Naive thymus-derived CD4-positive, alpha-beta T cell (primary cell): ENCODE data around the gene CDH4. TPM values are rescaled to one million over a fixed set of nuclear protein-coding genes. Genes with fewer than 3 reads are reported as not detected.

ENCODE experiments used
- ATAC-seq: fragments of 150-1000 bp; cut with Tn5 transposase; 2 replicates; pipeline ENCODE4 v1.10.0; 2021; ENCODE audit warnings: mild to moderate bottlenecking, moderate library complexity
- CTCF ChIA-PET: fragments of 350-600 bp; sonication (Branson Sonifier 250); formaldehyde crosslinking; loops from one replicate; lab custom pipeline; 2021; ENCODE audit warnings: antibody characterized with exemption; lab: Charles Lee
- POLR2A ChIA-PET: fragments of 350-600 bp; sonication (Branson Sonifier 250); formaldehyde crosslinking; loops from one replicate; lab custom pipeline; 2021; ENCODE audit warnings: antibody characterized with exemption, inconsistent platforms; lab: Charles Lee
- DNase-seq, 9 donors: peaks; one replicate each; pipeline versions ENCODE4 v3.0.0 to v3.0.0-alpha.2; 2020 to 2022; ENCODE audit warnings: mixed read lengths in 1 of 9
- H3K27ac ChIP-seq: one replicate; pipeline ENCODE4 v1.7.0; 2013; ENCODE audit warnings: mild to moderate bottlenecking, low read depth, low read length, moderate library complexity
- H3K27me3 ChIP-seq, 2 donors: one replicate each; pipeline ENCODE4 v1.7.0; 2013; ENCODE audit warnings: low read length in 2 of 2, mild to moderate bottlenecking in 2 of 2, moderate library complexity in 2 of 2; ENCODE audit not compliant: control insufficient read depth in 2 of 2, insufficient read depth in 2 of 2
- H3K36me3 ChIP-seq, 3 experiments: 1 replicate in 2 of 3; 2 replicates in 1 of 3; pipeline ENCODE4 v1.7.0; 2013; ENCODE audit warnings: low read length in 3 of 3, mild to moderate bottlenecking in 3 of 3, moderate library complexity in 1 of 3; ENCODE audit not compliant: insufficient read depth in 3 of 3, control insufficient read depth in 2 of 3
- H3K4me1 ChIP-seq, 2 donors: one replicate each; pipeline ENCODE4 v1.7.0; 2013; ENCODE audit warnings: low read length in 2 of 2, mild to moderate bottlenecking in 2 of 2, moderate library complexity in 1 of 2; ENCODE audit not compliant: control insufficient read depth in 2 of 2, insufficient read depth in 2 of 2
- H3K4me3 ChIP-seq: 2 replicates; pipeline ENCODE4 v1.7.0; 2013; ENCODE audit warnings: mild to moderate bottlenecking, low read length
- H3K9me3 ChIP-seq, 3 experiments: 1 replicate in 2 of 3; 2 replicates in 1 of 3; pipeline ENCODE4 v1.7.0; 2013; ENCODE audit warnings: low read length in 3 of 3; ENCODE audit not compliant: control insufficient read depth in 2 of 3
- H3K27ac Mint-ChIP-seq, 9 donors: one replicate each; pipeline ENCODE4 v1.8.0; 2020 to 2022; ENCODE audit warnings: mixed read lengths in 9 of 9, mild to moderate bottlenecking in 8 of 9, moderate library complexity in 5 of 9, inconsistent platforms in 2 of 9
- H3K27me3 Mint-ChIP-seq, 5 donors: one replicate each; pipeline ENCODE4 v1.8.0; 2021 to 2022; ENCODE audit warnings: mixed read lengths in 5 of 5, mild to moderate bottlenecking in 1 of 5
- H3K36me3 Mint-ChIP-seq, 5 donors: one replicate each; pipeline ENCODE4 v1.8.0; 2020 to 2022; ENCODE audit warnings: mixed read lengths in 5 of 5, mild to moderate bottlenecking in 3 of 5, inconsistent platforms in 1 of 5
- H3K4me1 Mint-ChIP-seq, 7 donors: one replicate each; pipeline ENCODE4 v1.8.0; 2020 to 2022; ENCODE audit warnings: mixed read lengths in 7 of 7, mild to moderate bottlenecking in 3 of 7, inconsistent platforms in 1 of 7
- H3K4me3 Mint-ChIP-seq, 10 donors: one replicate each; pipeline ENCODE4 v1.8.0; 2020 to 2022; ENCODE audit warnings: mild to moderate bottlenecking in 10 of 10, mixed read lengths in 10 of 10, moderate library complexity in 6 of 10, inconsistent platforms in 2 of 10
- H3K9me3 Mint-ChIP-seq, 11 donors: one replicate each; pipeline ENCODE4 v1.8.0; 2020 to 2022; ENCODE audit warnings: mixed read lengths in 11 of 11, mild to moderate bottlenecking in 4 of 11, inconsistent platforms in 1 of 11, moderate library complexity in 1 of 11
- intact Hi-C, 2 donors: fragments of 100-400 bp; cut with micrococcal nuclease; formaldehyde crosslinking; loops; one replicate each; pipeline ENCODE4 v1.15.1; 2023
- polyA plus RNA-seq, 2 donors: library from polyadenylated mRNA; unstranded; fragments of 300-500 nt; fragmentation: Illumina TruSeq; gene quantifications; one replicate each; pipeline ENCODE4 v1.2.3, GENCODE V29; 2021
- total RNA-seq, 6 experiments: library from RNA in 5 of 6; stranded (reverse) in 5 of 6; gene quantifications; 1 replicate in 5 of 6; 2 replicates in 1 of 6; pipeline ENCODE4 v1.2.3 and lab custom pipeline; 2021 to 2026

Gene CDH4
- total and polyA plus RNA-seq, 7 experiments from 2014 or later, result 0.05 to 0.43 (median 0.14) TPM; not detected in 1

DNA sequence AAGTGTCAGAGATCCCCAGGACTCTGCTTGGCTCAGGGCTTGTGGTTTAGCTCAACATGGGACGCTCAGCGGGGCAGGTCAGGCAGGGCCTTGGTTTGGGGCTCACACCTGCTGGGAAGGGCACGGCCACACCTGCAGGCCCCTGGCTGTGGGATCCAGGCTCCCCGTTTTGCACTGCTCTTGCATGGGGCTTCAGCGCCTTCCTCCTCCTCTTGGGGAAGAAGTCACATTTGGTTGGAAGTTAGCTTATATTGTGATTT, 378.3 kb downstream of the CDH4 start:
- ChIA-PET CTCF (no interaction called here), POLR2A (no interaction called here)
- Histone ChIP-seq H3K4me1 (no peaks in the 10 kb centered on the region), H3K4me3 (no peak overlapping the region), H3K9me3 (no peaks in the 10 kb centered on the region), H3K27ac (no peak overlapping the region), H3K36me3 (no peaks in the 10 kb centered on the region), H3K27me3 (no peaks in the 10 kb centered on the region)
- Mint-ChIP-seq H3K36me3 (no peaks in the 10 kb centered on the region), H3K4me3 (no peak overlapping the region), H3K27me3 (peaks cover 0 to 5% (median 0%) of the 10 kb centered on the region in 5 donors), H3K4me1 (peaks cover 0 to 5% (median 0%) of the 10 kb centered on the region in 7 donors), H3K9me3 (peaks cover 0 to 11% (median 0%) of the 10 kb centered on the region in 11 donors), H3K27ac (no peak overlapping the region)
- ATAC-seq (no peak), DNase-seq (no peak)
- intact Hi-C loops, result no loop called here

DNA sequence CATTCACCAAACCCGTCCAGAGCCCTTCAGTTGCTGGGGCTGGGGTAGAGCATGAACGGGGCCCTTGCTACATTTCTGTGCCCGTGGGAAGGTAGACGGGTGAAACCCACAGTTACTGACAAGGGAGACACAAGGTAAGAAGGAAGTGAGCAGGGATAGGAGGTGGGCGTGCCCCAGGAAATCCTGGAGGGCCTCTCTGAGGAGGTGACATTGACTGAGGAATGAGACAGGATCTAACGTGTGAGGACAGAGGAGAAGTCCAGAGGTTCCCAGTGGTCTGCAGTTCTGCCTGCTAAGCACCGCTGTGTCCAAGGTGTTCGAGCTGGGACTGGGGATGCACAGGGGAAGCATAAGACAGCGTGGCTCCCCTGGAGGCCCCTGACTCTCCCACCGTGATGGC, 378.8 kb downstream of the CDH4 start:
- H3K36me3 ChIP-seq, result no peaks in the 10 kb centered on the region
- H3K4me1 ChIP-seq, result no peaks in the 10 kb centered on the region
- Mint-ChIP-seq H3K4me1 (peaks cover 0 to 5% (median 0%) of the 10 kb centered on the region in 7 donors), H3K36me3 (no peaks in the 10 kb centered on the region), H3K4me3 (no peak overlapping the region), H3K27me3 (peaks cover 0 to 5% (median 0%) of the 10 kb centered on the region in 5 donors), H3K27ac (no peak overlapping the region), H3K9me3 (peaks cover 0 to 11% (median 0%) of the 10 kb centered on the region in 11 donors)
- POLR2A ChIA-PET, result no interaction called here
- H3K4me3 ChIP-seq, result no peak overlapping the region
- H3K27ac ChIP-seq, result no peak overlapping the region
- no peak for DNase-seq
- CTCF ChIA-PET, result no interaction called here
- ATAC-seq, result no peak
- no peaks in the 10 kb centered on the region for H3K9me3 ChIP-seq
- H3K27me3 ChIP-seq, result no peaks in the 10 kb centered on the region
- intact Hi-C loops, result no loop called here

DNA sequence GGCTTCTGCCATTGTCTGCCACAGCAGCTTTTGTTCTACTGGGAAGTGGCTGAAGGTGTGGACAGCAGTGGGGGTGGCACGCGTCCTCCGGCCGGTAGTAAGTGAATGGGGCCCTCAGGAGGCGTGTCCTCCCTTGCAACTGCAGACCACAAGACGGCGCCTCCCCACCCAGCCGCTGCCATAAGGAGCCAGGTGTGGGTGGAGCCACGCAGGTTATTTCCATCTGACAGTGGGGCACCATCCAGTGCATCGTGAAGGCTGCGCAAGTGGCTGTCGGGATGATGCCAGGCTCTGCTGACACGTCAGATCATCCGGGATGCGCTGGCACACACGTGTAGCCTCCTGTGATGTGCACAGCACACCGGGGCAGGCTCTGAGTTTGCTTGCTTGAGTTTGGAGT, 379.7 kb downstream of the CDH4 start:
- POLR2A ChIA-PET, result no interaction called here
- Mint-ChIP-seq H3K27me3 (peaks cover 0 to 10% (median 0%) of the 10 kb centered on the region in 5 donors), H3K9me3 (peaks cover 0 to 11% (median 0%) of the 10 kb centered on the region in 11 donors), H3K27ac (no peak overlapping the region), H3K4me3 (no peak overlapping the region), H3K36me3 (no peaks in the 10 kb centered on the region), H3K4me1 (peaks cover 0 to 5% (median 0%) of the 10 kb centered on the region in 7 donors)
- no peaks in the 10 kb centered on the region for H3K4me1 ChIP-seq
- no peak for DNase-seq
- no peaks in the 10 kb centered on the region for H3K27me3 ChIP-seq
- no peaks in the 10 kb centered on the region for H3K36me3 ChIP-seq
- no peak overlapping the region for H3K27ac ChIP-seq
- no peak for ATAC-seq
- no peaks in the 10 kb centered on the region for H3K9me3 ChIP-seq
- no peak overlapping the region for H3K4me3 ChIP-seq
- CTCF ChIA-PET, result no interaction called here
- intact Hi-C loops, result no loop called here

DNA sequence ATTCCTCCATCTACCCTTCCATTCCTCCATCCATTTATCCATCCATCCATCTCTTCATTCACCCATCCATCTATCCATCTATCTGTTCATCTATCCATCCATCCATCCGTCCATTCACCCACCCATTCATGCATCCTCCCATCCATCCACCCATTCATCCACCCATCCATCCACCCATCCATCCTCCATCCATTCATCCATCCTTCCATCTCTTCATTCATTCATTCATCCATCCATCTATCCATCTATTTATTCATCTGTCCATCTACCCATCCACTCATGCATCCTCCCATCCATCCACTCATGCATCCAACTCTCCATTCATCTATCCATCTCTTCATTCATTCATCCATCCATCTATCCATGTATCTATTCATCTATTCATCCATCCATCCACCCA, 380.9 kb downstream of the CDH4 start:
- Histone ChIP-seq H3K36me3 (no peaks in the 10 kb centered on the region), H3K4me3 (no peak overlapping the region), H3K4me1 (no peaks in the 10 kb centered on the region), H3K9me3 (no peaks in the 10 kb centered on the region), H3K27me3 (no peaks in the 10 kb centered on the region), H3K27ac (no peak overlapping the region)
- Mint-ChIP-seq H3K4me3 (no peak overlapping the region), H3K27ac (no peak overlapping the region), H3K9me3 (peaks cover 0 to 11% (median 0%) of the 10 kb centered on the region in 11 donors), H3K27me3 (peaks cover 0 to 20% (median 0%) of the 10 kb centered on the region in 5 donors), H3K36me3 (no peaks in the 10 kb centered on the region), H3K4me1 (peaks cover 0 to 5% (median 0%) of the 10 kb centered on the region in 7 donors)
- no peak for ATAC-seq
- CTCF ChIA-PET, result no interaction called here
- POLR2A ChIA-PET, result no interaction called here
- intact Hi-C loops, result no loop called here
- no peak for DNase-seq

DNA sequence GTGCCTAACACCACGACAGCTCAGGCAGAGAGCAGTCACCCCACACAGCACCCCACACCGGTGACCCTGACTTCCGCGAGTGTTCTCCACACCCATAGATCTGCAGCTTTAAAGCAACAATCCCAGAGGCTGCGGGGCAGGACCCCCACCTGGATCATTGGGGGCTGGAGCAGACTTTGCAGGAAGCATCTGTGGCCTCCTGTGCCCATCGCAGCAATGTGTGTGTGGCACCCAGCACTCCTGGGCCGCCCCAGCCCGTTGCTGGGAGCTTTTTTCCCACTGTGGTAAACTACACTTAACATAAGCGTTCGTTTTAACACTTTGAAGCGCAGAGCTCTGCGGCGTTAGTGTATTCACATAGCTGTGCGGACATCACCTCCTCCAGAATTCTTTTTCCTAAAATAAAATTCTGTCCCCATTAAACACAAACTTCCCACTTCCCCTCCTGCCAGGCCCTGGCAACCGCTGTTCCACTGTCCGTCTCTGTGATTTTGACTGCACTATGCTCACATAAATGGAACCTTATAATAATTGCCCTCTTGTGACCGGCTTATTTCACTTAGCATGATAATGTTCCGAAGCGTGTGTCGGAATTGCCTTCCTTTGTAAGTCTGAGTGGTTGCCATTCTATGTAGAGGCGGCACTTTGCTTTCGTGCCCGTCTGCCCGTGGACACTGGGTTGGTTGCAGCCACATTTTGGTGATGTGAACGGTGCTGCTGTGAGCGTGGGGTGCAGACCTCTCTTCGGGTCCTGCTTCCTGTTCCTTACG, 382.5 kb downstream of the CDH4 start:
- H3K9me3 ChIP-seq, result no peaks in the 10 kb centered on the region
- no peak for DNase-seq
- no peak for ATAC-seq
- H3K27me3 Mint-ChIP-seq, result peaks cover 0 to 14% (median 0%) of the 10 kb centered on the region in 5 donors
- no peaks in the 10 kb centered on the region for H3K36me3 Mint-ChIP-seq
- intact Hi-C loops, result no loop called here
- H3K27me3 ChIP-seq, result no peaks in the 10 kb centered on the region
- H3K4me1 Mint-ChIP-seq, result peaks cover 0 to 5% (median 0%) of the 10 kb centered on the region in 7 donors
- no peak overlapping the region for H3K27ac ChIP-seq
- no peak overlapping the region for H3K4me3 Mint-ChIP-seq
- ChIA-PET CTCF (no interaction called here), POLR2A (no interaction called here)
- no peak overlapping the region for H3K4me3 ChIP-seq
- H3K27ac Mint-ChIP-seq, result no peak overlapping the region
- no peaks in the 10 kb centered on the region for H3K4me1 ChIP-seq
- H3K36me3 ChIP-seq, result no peaks in the 10 kb centered on the region
- H3K9me3 Mint-ChIP-seq, result peaks cover 0 to 11% (median 0%) of the 10 kb centered on the region in 11 donors

DNA sequence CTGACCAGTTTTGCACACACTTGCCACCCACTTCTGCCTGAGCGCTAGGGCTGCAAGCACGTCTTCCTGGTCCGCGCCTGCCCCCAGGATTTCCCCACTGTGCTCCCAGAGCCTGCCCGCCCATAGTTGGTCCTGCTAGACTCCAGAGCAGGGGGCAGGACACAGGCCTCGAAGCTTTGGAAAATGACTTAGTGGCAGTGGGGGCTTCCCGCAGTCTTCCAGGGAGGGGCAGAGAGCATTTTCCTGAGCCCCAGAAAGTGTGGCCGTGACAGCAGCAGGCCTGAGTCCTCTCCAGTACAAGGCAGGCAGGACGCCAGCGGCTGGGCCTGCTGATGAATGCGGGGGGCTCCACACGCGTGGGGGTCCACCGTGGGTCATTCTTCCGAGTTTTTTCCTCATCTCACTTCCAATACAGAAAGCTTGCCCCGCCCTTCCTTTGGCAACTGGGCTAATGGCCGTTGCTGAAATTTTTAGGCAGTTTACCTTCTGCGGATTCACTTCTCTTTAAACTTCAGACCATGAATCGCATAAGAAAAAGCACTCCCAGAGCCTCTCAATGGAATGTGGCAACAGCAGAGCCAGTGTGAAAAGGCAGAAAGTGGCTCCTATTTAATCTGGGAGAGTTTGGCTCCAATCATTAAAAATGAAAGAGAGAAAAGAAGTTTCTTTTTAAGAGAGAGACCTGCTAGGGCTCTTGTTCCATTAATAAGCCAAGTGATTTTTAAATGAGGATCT, 383.8 kb downstream of the CDH4 start:
- Histone ChIP-seq H3K9me3 (no peaks in the 10 kb centered on the region), H3K27me3 (no peaks in the 10 kb centered on the region), H3K36me3 (no peaks in the 10 kb centered on the region), H3K27ac (no peak overlapping the region), H3K4me1 (no peaks in the 10 kb centered on the region), H3K4me3 (no peak overlapping the region)
- ChIA-PET POLR2A (no interaction called here), CTCF (no interaction called here)
- Mint-ChIP-seq H3K27ac (no peak overlapping the region), H3K4me1 (peaks cover 0 to 5% (median 0%) of the 10 kb centered on the region in 7 donors), H3K9me3 (peaks cover 0 to 9% (median 0%) of the 10 kb centered on the region in 11 donors), H3K27me3 (peaks cover 0 to 22% (median 0%) of the 10 kb centered on the region in 5 donors), H3K4me3 (no peak overlapping the region), H3K36me3 (no peaks in the 10 kb centered on the region)
- DNase-seq (no peak), ATAC-seq (no peak)
- intact Hi-C loops, result no loop called here
